Urothelium cell line (cell line): Measurements from ENCODE around the gene MUC13.

Experiments
- DNase-seq: peaks from one replicate; pipeline ENCODE4 v3.0.0; 2011; ENCODE audit warnings: low spot score, mixed read lengths
- FAIRE-seq: peaks from 2 replicates; lab custom pipeline; 2011; peaks lifted over from hg19 to GRCh38; lab: Jason Lieb, UNC

The MUC13 gene

DNA sequence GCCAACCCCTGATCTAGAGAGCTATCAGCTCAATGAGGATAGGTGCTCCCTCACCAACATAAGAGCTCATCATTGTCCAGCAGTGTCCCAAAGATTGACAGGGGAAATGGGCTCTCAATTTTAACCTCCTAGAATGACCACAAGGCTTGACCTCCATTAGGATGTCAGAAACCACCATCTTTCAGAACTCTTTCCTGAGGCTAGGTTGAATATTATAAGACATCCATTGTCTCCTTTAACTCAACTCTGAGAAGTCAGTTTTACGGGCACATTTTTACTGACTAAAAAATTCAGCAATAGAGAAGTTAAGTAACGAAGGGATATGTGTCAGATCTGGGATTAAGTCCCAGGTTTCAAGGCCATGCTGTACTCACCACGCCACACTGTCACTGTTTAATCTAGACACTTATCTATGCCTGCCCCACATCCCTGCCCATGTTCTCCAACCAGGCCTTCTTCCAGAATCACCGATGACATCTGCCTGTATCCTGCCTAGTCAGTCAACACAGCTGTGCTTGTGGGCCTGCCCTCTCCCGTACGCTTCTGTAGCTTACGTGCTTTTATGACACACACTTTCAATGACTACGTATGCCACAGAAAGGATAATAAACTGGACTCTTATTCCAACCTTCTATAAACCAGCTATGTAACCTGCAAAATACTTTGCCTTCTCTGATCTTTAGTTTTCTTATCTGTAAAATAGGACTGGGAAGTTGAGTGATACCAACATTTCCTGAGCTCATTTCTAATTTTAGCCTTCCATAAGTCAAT, 17.1 kb upstream of the MUC13 start:
- DNase-seq (no peak), FAIRE-seq (peak; percentile 23)

DNA sequence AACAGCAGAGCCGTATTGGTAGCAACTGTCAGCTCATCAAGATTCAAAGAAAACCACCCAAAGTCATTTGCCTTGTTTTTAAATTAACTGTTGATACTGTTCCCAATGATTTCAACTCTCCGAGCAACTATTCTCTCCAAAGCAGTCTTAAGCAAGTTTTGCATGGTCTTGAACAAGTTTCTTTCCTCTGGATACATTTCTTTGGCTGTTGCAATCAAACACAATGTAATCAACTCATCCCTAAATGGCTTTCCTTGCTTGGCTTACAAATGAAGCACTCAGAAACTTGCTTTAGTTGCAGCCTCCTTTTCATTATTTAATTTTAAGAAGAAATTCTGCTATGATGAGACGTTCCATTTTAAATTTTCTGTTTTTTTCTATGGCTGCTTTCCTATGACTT, 15.5 kb upstream of the MUC13 start:
- DNase-seq, result no peak
- no peak for FAIRE-seq

- FAIRE-seq (no peak), DNase-seq (no peak)
These were observed 8.1 kb upstream of the MUC13 start for GRCh38 chr3:124942613-124943012.

DNA sequence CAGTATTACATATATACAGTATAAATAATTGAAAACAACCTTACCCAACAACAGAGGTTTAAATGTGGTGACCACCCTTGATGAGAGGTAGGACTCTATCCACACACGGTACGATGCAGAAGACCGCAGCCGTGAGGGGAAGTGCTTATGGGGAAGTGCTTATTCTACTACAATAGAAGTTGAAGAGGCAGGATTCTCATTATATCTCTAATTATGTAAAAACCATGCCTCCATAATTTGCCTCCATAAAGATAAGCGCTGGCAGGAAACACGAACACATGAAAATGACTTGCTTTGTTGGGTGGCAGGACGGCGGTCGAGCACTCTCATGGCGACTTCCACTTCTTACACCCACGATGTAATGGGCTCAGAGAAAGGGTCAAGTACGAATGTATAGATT, 7.2 kb upstream of the MUC13 start:
- FAIRE-seq (no peak), DNase-seq (no peak)

DNA sequence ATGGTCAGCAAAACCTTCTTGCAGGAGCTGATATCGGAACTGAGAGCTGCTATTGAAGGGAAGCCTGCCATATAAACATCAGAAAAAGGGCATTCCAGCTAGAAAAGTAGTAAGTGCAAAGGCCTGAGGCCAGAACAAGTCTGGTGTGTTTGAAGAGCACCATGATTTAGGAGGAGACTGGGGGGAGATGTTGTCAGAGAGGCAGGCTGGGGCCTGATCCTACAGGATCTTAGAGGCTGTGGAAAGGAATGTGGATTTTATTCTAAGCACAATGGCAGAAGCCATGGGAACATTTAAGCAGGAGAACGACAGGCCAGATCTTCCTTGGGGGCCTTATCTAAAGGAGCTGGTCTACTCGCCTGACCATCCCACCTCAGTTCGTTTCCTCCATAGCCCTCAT, 5.1 kb upstream of the MUC13 start:
- DNase-seq, result no peak
- FAIRE-seq, result no peak

- DNase-seq (no peak), FAIRE-seq (no peak)
These were observed 4.3 kb upstream of the MUC13 start for GRCh38 chr3:124938896-124939295.

DNA sequence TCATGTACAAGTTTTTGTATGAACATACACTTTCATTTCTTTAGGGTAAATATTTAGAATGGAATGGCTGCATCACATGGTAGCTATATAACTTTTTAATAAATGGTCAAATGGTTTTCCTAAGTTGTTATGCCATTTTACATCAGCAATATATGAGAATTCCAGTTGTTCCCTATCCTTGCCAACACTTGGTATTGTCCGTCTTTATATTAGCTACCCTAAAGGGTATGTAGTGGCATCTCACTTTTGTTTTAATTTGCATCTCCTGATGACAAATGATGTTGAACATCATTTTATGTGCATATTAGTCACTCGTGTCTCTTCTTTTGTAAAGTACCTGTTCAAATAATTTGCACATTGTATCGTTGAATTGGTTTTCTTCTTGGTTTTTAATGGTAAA, 2.5 kb upstream of the MUC13 start:
- DNase-seq, result no peak
- no peak for FAIRE-seq

- FAIRE-seq (no peak), DNase-seq (no peak)
These were observed 1.4 kb upstream of the MUC13 start for GRCh38 chr3:124935794-124936542.

DNA sequence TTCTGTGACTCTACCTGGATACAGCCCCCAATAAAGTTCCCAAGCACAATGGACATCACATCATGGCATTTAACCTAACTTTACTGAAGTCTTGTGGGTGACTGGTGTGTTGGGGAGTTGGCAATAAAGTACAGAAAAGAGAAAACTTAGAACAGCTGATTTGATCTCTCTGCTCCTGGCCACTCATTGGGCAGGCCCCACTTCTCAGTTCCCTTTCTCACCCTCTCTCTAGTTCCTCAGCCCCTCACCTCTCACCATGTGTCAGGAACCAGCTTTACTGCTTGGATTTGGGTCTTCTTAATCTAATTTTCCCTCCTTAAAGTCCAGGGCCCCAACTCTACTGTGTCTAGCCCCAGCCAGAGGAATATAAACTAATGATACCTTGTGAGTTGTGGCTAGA, 713 bp upstream of the MUC13 start:
- DNase-seq (no peak), FAIRE-seq (no peak)

DNA sequence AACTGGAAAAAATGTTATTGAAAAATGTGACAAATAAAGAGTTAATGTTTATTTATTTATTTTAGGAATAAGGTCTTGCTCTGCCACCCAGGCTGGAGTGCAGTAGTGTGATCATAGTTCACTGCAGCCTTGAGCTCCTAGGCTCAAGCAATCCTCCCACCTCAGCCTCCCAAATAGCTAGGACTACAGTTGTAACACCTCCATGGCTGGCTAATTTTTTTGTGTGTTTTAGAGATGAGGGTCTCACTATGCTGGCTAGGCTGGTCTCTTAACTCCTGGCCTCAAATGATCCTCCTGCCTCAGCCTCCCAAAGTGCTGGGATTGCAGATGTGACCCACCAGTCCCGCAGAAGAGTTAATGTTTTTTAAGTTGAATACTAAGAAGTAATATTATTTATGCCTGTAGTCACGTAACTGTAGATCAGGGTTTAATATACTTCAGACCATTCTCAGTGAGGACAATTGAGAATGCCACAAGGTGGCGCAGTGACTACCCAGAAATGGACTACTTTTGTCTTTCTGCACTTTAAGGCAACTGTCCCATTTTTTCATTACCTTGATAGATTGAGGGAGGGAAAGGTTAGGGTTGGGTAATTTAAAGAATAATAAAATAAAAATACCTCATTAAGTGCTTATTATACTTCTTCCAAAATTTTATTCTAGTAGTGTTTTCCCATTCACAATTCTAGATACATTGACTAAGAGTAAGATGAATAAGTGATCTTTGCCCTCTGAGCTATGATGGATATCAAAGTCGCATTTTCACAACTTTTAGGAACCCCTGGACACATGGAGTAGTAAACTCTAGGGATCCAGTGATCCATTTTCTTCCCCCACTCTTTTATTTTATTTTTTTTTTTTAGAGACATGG, 6.0 kb downstream of the MUC13 start:
- DNase-seq, result peak; percentile 60
- no peak for FAIRE-seq

DNA sequence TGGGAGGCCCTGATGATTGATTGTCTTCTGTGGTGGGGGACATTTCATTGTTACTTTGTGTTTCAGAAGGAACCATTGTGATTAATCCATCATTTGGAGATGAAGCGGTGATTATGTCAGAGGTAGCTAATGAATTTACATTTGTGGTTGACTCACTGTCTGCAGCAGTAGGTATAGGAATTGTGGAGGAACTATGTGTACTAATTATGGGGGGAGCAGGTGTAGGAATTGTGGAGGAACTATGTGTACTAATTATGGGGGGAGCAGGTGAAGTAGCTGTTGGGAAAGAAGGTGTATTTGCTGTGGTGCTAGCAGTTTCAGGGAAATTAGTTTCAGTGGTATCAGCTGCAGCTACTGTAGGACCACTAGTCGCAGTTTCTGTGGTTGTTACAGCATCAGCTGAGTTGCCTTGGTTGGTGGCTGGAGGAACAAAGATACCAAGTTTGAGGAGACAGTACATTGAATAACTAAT, 6.9 kb downstream of the MUC13 start:
- FAIRE-seq (no peak), DNase-seq (no peak)

GRCh38 chr3:124926426-124927101, 8.0 kb downstream of the MUC13 start:
- no peak for DNase-seq
- FAIRE-seq, result no peak

DNA sequence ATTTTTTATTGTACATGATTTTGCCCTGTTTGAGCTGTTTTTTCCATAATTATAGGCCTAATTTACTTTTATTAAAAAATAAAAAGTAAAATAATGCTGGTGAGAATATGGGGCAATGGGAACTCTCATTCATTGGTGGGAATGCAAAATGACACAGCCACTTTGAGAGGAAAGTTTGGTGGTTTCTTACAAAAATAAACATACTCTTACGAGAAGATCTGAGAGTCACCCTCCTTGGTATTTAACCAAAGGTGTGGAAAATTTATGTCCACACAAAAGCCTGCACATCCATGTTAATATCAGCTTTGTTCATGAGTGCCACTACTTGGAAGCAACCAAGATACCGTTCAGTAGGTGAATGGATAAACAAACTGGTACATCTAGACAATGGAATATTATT, 9.8 kb downstream of the MUC13 start:
- FAIRE-seq (no peak), DNase-seq (no peak)

DNA sequence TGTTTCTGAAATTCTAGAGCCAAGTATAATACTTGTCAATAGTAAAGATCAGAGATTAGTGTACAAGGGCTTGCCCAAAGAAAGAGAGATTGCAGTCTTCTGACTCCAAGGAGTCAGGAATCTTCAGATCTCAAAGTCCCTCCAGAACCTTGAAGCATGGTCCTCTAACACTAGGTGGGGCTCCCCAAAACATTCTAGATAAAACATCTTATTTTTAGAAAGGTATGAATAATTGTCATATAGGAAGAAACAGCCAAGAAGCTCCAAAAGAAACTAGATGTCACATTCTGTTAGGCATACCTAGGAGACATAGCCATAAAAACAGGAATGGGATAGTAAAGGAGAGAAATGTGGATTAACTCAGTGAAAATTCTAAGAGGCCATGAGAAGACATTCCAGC, 10.7 kb downstream of the MUC13 start:
- DNase-seq, result no peak
- FAIRE-seq, result no peak

DNA sequence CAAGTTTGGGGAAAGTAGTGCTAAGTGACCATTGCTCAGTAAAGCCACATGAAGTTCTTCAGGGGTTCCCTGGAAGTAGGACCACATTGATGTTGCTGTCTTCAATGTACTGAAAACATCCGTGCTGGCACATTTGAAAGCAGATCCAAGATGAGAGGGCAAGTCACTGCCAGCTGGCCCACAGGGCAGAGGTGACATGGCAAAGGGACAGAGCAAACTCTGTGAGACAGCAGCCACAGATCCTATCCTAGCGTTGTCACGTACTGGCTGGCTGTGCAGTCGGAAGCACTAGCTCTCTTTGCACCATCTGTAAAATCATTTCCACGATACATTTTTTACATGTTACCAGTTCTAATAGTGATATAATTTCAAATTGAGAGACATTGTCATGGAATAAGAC, 13.8 kb downstream of the MUC13 start:
- no peak for DNase-seq
- FAIRE-seq, result no peak

- no peak for DNase-seq
- FAIRE-seq, result peak; percentile 74
These were observed 14.8 kb downstream of the MUC13 start for GRCh38 chr3:124919756-124920155.

DNA sequence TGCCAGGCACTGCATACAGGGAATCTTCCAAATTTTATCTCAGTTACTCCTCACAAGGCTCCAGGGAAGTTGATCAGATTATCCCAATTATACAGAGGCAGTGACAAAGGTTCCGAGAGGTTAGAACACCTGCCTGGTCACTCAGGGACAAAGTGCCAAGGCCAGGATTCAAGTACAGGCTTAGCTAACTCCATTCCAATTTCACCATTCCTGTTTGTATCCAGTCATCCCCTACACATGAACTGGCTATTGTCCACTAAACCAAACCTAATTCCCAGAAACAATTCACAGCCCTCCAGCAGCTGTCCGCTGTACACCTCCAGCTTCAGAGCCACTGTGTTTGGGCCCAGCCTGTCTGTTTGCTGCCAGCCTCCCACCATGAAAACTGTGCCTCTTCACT, 16.0 kb downstream of the MUC13 start:
- no peak for DNase-seq

DNA sequence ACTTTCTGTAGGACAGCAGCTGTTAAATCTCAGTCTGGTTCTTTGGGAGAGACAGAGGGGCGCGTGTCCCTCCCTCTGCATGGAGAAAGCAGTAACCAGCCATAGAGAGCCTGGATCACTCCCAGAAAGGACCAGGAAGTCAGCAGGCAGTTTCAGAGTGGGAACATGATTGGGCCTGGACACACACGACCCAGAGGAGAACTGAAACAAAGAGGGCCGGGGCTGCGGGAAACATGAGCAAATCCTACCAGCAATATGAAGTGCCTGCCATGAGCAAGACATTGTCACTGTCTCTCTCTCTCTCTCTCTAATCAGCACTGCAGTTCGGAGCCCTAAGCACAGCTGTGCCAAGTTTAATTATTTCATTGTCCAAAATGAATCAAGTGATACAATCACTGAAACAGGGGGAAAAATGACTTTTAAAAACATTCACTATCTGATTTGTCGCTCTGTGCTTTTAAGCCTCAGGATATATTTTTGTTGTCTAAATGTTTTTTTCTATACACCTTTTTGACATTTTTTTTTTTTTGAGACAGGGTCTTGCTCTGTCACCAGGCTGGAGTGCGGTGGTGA, 17.6 kb downstream of the MUC13 start:
- no peak for DNase-seq
- no peak for FAIRE-seq

More for the DNA sequence above, 16.0 kb downstream of the MUC13 start:
- no peak for FAIRE-seq

- FAIRE-seq (peak; percentile 83), DNase-seq (no peak)
These were observed 19.3 kb downstream of the MUC13 start for GRCh38 chr3:124915254-124915653.

DNA sequence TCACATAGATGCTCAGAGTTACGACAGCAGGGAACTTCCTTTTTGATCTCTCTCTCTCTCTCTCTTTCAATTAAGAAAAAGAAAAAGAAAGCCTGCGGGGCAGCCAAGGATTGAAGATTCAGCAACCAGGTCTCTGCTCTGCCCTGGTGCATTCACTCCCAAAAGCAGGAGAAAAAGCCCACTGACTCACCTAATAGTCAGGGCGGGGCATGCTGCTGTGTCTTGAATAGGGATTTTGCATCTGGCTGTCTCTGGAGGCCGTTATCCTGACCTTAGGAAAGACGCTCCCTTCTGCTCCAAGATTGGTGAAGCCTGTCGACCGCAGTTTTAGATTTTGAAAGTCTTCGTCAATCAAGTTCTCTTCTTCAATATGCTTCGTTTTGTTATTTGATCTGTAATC, 26.6 kb downstream of the MUC13 start:
- no peak for DNase-seq
- FAIRE-seq, result no peak
